H1 (cell line): ENCODE data around the gene GUCY1A2. TPM values are rescaled to one million over a fixed set of nuclear protein-coding genes. Genes with fewer than 3 reads are reported as not detected.

Experiments
- CEBPB ChIP-seq: IDR thresholded peaks from 2 replicates; pipeline ENCODE4 v1.6.1; 2012; ENCODE audit warnings: low read depth, low read length
- CHD7 ChIP-seq: fragments of 300-600 bp; sonication (generic); IDR thresholded peaks from 2 replicates; pipeline ENCODE4 v1.7.1; 2012; ENCODE audit warnings: low read length, moderate library complexity, mild to moderate bottlenecking, inconsistent platforms; ENCODE audit not compliant: insufficient replicate concordance
- EGR1 ChIP-seq: IDR thresholded peaks from 2 replicates; pipeline ENCODE4 v1.6.1; 2011; ENCODE audit warnings: low read depth, low read length, borderline replicate concordance
- KDM1A ChIP-seq: fragments of 200-600, 300-600 bp; sonication (generic); IDR thresholded peaks from 2 replicates; pipeline ENCODE4 v1.7.1; 2016; ENCODE audit warnings: mild to moderate bottlenecking, low read length, borderline replicate concordance
- polyA plus RNA-seq, 7 experiments: library from polyadenylated mRNA; depleted of rRNA in 3 of 7; stranded (reverse) in 5 of 7; unstranded in 2 of 7; fragments of >200 nt in 5 of 7; fragments of 200-250 nt in 2 of 7; gene quantifications; 1 replicate in 5 of 7; 2 replicates in 1 of 7; 4 replicates in 1 of 7; pipeline versions ENCODE4 v1.2.1 to v1.2.3, GENCODE V29; 2011 to 2013; ENCODE audit warnings: missing spikeins in 2 of 7, mixed read lengths in 2 of 7
- total RNA-seq: library from RNA; stranded (reverse); fragmentation: NEBNext Ultra II Directional; extraction: Animal tissue kit (Norgen Biotek cat#: 25700); gene quantifications from 2 replicates; pipeline ENCODE4 v1.2.1, GENCODE V29; 2021

Gene GUCY1A2
- total and polyA plus RNA-seq, 2 of the 8 experiments (the other 6 are each of a cell fraction or from before 2014, with no cell fraction given): 0.11 to 1.9 TPM

- TF ChIP-seq CHD7 (no peak), CEBPB (no peak), EGR1 (no peak), KDM1A (no peak)
- TF ChIP-seq, all 59 proteins: peak for 0
Observed at GRCh38 chr11:106821826-106822225, 196.4 kb downstream of the GUCY1A2 start (continued).
